ENCODE results near the gene WDR53.
"Not testable (repeated sequence)": the region's sequence is repeated elsewhere in the genome, so short reads cannot be mapped to it uniquely, and the experiment has no call there.

Gene WDR53

DNA sequence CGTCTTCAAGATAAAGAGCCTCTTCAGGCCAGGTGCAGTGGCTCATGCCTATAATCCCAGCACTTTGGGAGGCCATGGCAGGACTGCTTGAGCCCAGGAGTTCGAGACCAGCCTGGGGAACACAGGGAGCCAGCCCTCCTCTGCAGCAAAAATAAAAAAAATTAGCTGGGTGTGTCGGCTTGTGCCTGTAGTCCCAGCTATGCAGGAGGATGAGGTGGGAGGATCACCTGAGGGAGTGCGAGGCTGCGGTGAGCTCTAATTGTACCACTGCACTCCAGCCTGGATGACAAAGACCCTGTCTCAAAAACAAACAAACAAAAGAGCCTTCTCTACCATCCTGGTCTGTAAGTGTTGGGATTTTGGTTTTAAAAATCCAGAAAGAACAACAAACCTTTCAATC lies 11.1 kb downstream of the WDR53 start:
- Histone ChIP-seq H3K4me3 (ENCODE audit: low read length) (no peak overlapping the region), H3K4me1 (ENCODE audit: insufficient read depth, low read length) (no peaks in the 10 kb centered on the region), H3K27ac (ENCODE audit: low read depth, low read length) (no peak overlapping the region), H3K27me3 (ENCODE audit: insufficient read depth, low read length) (no peaks in the 10 kb centered on the region), H3K9ac (ENCODE audit: low read depth, low read length) (no peak overlapping the region), H3K9me3 (ENCODE audit: insufficient read depth, low read depth, low read length) (no peaks in the 10 kb centered on the region), H3K36me3 (ENCODE audit: insufficient read depth, low read length) (peaks cover 14% of the 10 kb centered on the region)
- 92% methylated on average over 5 of the region's 5 CpGs for WGBS

DNA sequence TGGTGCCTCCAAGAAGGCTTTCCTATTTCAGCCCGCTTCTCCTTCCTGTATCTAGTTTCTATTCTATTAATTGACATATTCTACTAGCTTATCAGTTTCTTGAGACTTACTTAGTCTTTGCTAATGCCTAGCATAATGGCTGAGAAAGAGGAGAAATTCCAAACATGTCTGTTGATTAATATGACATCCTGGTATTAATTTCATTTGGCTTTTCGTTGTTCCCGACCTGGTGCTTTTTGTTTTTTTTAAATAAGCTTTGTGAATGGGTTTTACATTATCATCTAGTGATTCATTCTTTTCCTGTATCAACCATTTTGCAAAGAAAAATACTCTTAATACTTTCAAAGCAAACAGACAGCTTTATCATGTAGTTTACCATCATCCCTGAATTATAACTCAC lies 13.1 kb downstream of the WDR53 start:
- Histone ChIP-seq H3K36me3 (ENCODE audit: insufficient read depth, low read length) (0 out of 2 replicates have a peak, but pooled peaks cover 5% of the 10 kb centered on the region), H3K27me3 (ENCODE audit: insufficient read depth, low read length) (no peaks in the 10 kb centered on the region), H3K9me3 (ENCODE audit: insufficient read depth, low read depth, low read length) (peaks cover 4% of the 10 kb centered on the region), H3K4me1 (ENCODE audit: insufficient read depth, low read length) (no peaks in the 10 kb centered on the region), H3K9ac (ENCODE audit: low read depth, low read length) (no peak overlapping the region), H3K27ac (ENCODE audit: low read depth, low read length) (no peak overlapping the region), H3K4me3 (ENCODE audit: low read length) (no peak overlapping the region)
- 100% methylated on average over 1 of the region's 3 CpGs for WGBS

DNA sequence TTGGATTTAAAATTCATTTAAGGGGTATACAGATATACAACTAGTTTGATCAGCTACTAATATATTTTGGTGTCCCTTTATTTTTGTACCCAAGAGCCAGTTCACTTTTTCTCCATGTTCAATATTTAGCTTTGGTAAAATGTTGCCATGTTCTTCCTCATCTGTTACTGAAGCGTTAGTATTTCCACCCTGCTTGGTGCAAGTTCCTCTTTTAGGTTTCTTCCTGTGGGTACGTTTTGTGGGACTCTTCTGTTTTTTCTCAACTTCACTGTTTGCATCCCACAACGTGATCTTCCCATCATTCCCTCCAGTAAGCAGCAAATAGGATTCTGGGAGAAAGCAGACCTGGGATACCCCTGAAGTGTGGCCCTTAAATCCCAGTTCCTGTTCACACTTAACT lies 14.1 kb downstream of the WDR53 start:
- no peak overlapping the region for H3K27ac ChIP-seq (ENCODE audit: low read depth, low read length)
- H3K36me3 ChIP-seq (ENCODE audit: insufficient read depth, low read length): 0 out of 2 replicates have a peak, but pooled peaks cover under 1% of the 10 kb centered on the region
- peaks cover 14% of the 10 kb centered on the region for H3K9me3 ChIP-seq (ENCODE audit: insufficient read depth, low read depth, low read length)
- H3K4me1 ChIP-seq (ENCODE audit: insufficient read depth, low read length): no peaks in the 10 kb centered on the region
- H3K9ac ChIP-seq (ENCODE audit: low read depth, low read length): no peak overlapping the region
- H3K27me3 ChIP-seq (ENCODE audit: insufficient read depth, low read length): no peaks in the 10 kb centered on the region
- WGBS: 99% methylated on average over 3 of the region's 3 CpGs
- no peak overlapping the region for H3K4me3 ChIP-seq (ENCODE audit: low read length)

DNA sequence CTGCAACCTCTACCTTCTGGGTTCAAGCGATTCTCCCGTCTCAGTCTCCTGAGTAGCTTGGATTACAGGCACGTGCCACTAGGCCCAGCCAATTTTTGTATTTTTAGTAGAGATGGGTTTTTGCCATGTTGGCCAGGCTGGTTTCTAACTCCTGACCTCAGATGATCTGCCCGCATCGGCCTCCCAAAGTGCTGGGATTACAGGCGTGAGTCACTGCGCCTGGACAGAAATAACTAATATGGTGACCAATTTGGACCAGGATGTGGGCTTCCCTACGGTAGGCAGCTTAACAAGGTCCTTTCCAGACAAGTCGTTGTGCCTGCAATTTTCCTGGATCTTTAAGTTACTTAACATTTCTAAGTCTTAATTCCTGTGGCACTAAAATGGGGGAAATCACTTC lies 14.8 kb downstream of the WDR53 start:
- 96% methylated on average over 9 of the region's 9 CpGs for WGBS
- Histone ChIP-seq H3K9me3 (ENCODE audit: insufficient read depth, low read depth, low read length) (peaks cover 14% of the 10 kb centered on the region), H3K4me3 (ENCODE audit: low read length) (no peak overlapping the region), H3K4me1 (ENCODE audit: insufficient read depth, low read length) (no peaks in the 10 kb centered on the region), H3K27me3 (ENCODE audit: insufficient read depth, low read length) (no peaks in the 10 kb centered on the region), H3K9ac (ENCODE audit: low read depth, low read length) (no peak overlapping the region), H3K27ac (ENCODE audit: low read depth, low read length) (no peak overlapping the region), H3K36me3 (ENCODE audit: insufficient read depth, low read length) (no peaks in the 10 kb centered on the region)

DNA sequence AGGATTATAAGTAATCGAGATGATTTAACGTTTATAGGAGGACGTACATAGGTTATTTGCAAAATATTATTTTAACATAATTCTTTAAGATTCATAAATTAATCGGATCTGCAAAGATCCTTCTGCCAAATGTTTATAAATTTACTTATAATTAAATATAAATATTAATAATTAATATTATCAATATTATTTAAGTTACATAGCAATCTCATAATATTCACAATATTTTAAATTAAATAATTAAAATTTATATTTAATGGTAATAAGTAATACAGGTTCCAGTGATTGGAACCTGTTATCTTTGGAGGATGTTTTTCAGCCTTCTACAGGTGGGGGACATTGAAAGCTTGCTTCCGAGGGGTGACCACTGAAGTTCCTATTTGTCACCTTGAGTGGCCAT lies 16.1 kb downstream of the WDR53 start:
- 95% methylated on average over 1 of the region's 5 CpGs for WGBS
- no peak overlapping the region for H3K4me3 ChIP-seq (ENCODE audit: low read length)
- H3K9me3 ChIP-seq (ENCODE audit: insufficient read depth, low read depth, low read length): peaks cover 14% of the 10 kb centered on the region
- H3K36me3 ChIP-seq (ENCODE audit: insufficient read depth, low read length): no peaks in the 10 kb centered on the region
- H3K4me1 ChIP-seq (ENCODE audit: insufficient read depth, low read length): no peaks in the 10 kb centered on the region
- H3K27me3 ChIP-seq (ENCODE audit: insufficient read depth, low read length): no peaks in the 10 kb centered on the region
- H3K27ac ChIP-seq (ENCODE audit: low read depth, low read length): no peak overlapping the region
- H3K9ac ChIP-seq (ENCODE audit: low read depth, low read length): no peak overlapping the region

DNA sequence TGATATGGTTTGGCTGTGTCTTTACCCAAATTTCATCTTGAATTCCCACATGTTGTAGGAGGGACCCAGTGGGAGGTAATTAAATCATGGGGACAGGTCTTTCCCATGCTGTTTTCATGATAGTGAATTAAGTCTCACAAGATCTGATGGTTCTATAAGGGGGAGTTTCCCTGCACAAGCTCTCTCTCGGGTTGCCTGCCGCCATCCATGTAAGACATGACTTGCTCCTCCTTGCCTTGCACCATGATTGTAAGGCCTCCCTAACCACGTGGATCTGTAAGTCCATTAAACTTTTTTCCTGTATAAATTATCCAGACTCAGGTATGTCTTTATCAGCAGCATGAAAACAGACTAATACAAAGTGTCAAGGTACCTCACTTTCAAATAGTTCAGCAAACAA lies 18.2 kb downstream of the WDR53 start:
- H3K9me3 ChIP-seq (ENCODE audit: insufficient read depth, low read depth, low read length): peaks cover 14% of the 10 kb centered on the region
- not testable (repeated sequence) for H3K9ac ChIP-seq (ENCODE audit: low read depth, low read length); H3K27ac ChIP-seq (ENCODE audit: low read depth, low read length); H3K36me3 ChIP-seq (ENCODE audit: insufficient read depth, low read length); H3K4me3 ChIP-seq (ENCODE audit: low read length); H3K27me3 ChIP-seq (ENCODE audit: insufficient read depth, low read length); H3K4me1 ChIP-seq (ENCODE audit: insufficient read depth, low read length)
- 92% methylated on average over 3 of the region's 3 CpGs for WGBS

DNA sequence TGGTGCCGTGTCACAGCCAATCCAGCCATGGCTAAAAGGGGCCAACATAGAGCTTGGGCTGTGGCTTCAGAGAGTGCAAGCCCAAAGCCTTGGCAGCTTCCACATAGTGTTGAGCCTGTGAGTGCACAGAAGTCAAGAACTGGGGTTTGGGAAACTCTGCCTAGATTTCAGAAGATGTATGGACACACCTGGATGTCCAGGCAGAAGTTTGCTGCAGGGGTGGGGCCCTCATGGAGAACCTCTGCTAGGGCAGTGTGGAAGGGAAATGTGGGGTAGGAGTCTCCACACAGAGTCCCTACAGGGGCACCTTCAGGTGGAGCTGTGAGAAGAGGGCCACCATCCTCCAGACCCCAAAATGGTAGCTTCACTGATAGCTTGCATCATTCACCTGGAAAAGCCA lies 19.0 kb downstream of the WDR53 start:
- WGBS: 95% methylated on average over 1 of the region's 1 CpG
- H3K9ac ChIP-seq (ENCODE audit: low read depth, low read length); H3K36me3 ChIP-seq (ENCODE audit: insufficient read depth, low read length); H3K27me3 ChIP-seq (ENCODE audit: insufficient read depth, low read length); H3K27ac ChIP-seq (ENCODE audit: low read depth, low read length); H3K4me1 ChIP-seq (ENCODE audit: insufficient read depth, low read length); H3K4me3 ChIP-seq (ENCODE audit: low read length): not testable (repeated sequence)
- H3K9me3 ChIP-seq (ENCODE audit: insufficient read depth, low read depth, low read length): peaks cover 14% of the 10 kb centered on the region

DNA sequence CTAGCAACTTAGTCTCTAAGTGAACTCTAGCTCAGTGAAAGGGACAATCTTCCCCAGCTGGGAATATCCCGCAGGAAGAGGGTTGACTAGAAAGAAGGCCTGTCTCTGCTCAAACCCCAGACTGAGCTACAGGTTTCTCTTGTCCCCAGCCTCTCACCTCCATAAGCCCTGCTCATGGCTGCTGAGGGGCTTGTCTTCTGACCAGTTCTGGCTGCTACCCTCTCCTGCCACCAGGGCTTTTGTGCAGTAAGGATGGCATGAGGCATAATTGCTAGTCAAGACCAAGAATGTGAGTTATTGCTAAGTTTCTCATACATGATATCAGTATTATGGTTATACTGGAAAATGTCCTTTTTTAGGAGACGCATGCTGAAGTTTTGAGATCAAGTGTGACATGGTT lies 21.3 kb downstream of the WDR53 start:
- H3K9ac ChIP-seq (ENCODE audit: low read depth, low read length): no peak overlapping the region
- peaks cover 16% of the 10 kb centered on the region for H3K9me3 ChIP-seq (ENCODE audit: insufficient read depth, low read depth, low read length)
- H3K27ac ChIP-seq (ENCODE audit: low read depth, low read length): no peak overlapping the region
- no peaks in the 10 kb centered on the region for H3K36me3 ChIP-seq (ENCODE audit: insufficient read depth, low read length)
- 94% methylated on average over 2 of the region's 2 CpGs for WGBS
- H3K4me3 ChIP-seq (ENCODE audit: low read length): no peak overlapping the region
- H3K4me1 ChIP-seq (ENCODE audit: insufficient read depth, low read length): no peaks in the 10 kb centered on the region
- H3K27me3 ChIP-seq (ENCODE audit: insufficient read depth, low read length): no peaks in the 10 kb centered on the region

DNA sequence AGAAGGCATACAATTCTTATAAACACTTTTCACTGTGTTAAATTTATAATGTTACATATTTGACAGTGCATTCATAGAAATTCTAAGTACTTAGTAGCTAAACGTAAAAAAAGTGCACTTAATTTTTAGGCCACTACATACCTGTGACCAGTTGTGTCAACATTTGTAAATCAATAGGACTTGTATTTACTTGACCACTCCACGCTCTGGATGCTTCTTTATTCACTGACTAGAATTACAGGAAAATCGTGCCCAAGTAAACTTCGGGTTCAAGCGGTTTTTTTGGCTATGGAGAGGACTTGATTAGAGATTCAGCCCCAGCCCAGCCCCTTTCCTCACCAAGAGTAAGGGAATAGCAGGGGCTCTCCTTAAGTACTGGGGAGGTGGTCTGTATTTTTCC lies 21.8 kb downstream of the WDR53 start:
- Histone ChIP-seq H3K4me1 (ENCODE audit: insufficient read depth, low read length) (no peaks in the 10 kb centered on the region), H3K27me3 (ENCODE audit: insufficient read depth, low read length) (no peaks in the 10 kb centered on the region), H3K27ac (ENCODE audit: low read depth, low read length) (no peak overlapping the region), H3K4me3 (ENCODE audit: low read length) (no peak overlapping the region), H3K36me3 (ENCODE audit: insufficient read depth, low read length) (no peaks in the 10 kb centered on the region), H3K9ac (ENCODE audit: low read depth, low read length) (no peak overlapping the region), H3K9me3 (ENCODE audit: insufficient read depth, low read depth, low read length) (peaks cover 16% of the 10 kb centered on the region)
- 94% methylated on average over 5 of the region's 5 CpGs for WGBS

DNA sequence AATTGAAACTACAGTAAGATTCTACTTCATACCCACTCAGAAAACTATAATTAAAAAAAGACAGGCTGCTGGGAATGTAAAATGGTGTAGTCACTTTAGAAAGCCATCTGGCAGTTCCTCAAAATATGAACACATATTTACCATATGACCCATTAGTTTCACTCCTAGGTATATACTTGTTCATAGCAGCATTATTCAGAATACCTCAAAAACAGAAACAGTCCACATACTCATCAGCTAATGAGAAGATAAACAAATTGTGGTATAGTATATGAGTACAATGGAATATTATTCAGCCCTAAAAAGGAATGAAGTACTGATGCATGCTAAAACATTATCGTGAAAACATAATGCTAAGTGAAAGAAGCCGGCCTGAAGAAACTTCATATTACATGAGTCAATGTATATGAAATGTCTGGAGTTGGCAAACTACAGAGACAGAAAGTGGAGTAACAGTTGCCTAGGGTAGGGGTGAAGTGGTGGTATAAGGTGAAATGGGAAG lies 23.8 kb downstream of the WDR53 start:
- Histone ChIP-seq H3K4me1 (ENCODE audit: insufficient read depth, low read length) (no peaks in the 10 kb centered on the region), H3K27ac (ENCODE audit: low read depth, low read length) (no peak overlapping the region), H3K4me3 (ENCODE audit: low read length) (no peak overlapping the region), H3K9me3 (ENCODE audit: insufficient read depth, low read depth, low read length) (peaks cover 4% of the 10 kb centered on the region; the same call in 1 of the 2 replicates), H3K9ac (ENCODE audit: low read depth, low read length) (no peak overlapping the region), H3K27me3 (ENCODE audit: insufficient read depth, low read length) (no peaks in the 10 kb centered on the region), H3K36me3 (ENCODE audit: insufficient read depth, low read length) (no peaks in the 10 kb centered on the region)
- WGBS: 99% methylated on average over 2 of the region's 2 CpGs

DNA sequence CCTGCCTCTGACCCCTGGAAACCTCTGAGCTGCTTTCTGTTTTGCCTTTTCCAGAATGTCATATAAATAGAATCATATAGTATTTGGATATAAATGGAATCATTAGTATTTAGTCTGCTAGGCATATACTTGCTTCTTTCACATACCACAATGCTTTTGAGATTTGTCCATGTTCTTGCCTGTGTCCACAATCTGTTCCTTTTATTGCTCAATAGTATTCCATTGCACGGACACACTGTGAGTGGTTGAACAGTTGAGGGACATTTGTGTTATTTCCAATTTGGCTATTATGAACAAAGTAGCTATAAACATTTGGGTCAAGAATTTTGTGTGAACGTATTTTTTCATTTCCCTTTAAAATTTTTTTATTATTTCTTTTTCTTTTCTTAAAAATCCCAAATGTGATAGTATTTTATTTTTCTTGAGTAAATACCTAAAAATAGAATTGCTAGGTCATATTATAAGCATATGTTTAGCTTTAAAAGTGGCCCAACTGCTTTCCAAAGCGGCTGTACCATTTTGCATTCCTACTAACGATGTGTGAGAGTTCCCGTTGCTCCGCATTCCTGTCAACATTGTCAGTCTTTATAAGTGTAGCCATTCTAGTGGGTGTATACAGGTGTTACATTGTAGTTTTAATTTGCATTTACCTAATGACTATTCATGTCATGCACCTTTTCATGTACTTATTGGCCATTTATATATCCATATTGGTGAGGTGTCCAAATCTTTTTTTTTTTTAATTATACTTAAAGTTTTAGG lies 26.5 kb downstream of the WDR53 start:
- WGBS: 96% methylated on average over 5 of the region's 6 CpGs

More for the DNA sequence above, 26.5 kb downstream of the WDR53 start:
- Histone ChIP-seq H3K9ac (ENCODE audit: low read depth, low read length) (no peak overlapping the region), H3K36me3 (ENCODE audit: insufficient read depth, low read length) (no peaks in the 10 kb centered on the region), H3K27me3 (ENCODE audit: insufficient read depth, low read length) (no peaks in the 10 kb centered on the region), H3K4me1 (ENCODE audit: insufficient read depth, low read length) (no peaks in the 10 kb centered on the region), H3K27ac (ENCODE audit: low read depth, low read length) (no peak overlapping the region), H3K4me3 (ENCODE audit: low read length) (no peak overlapping the region), H3K9me3 (ENCODE audit: insufficient read depth, low read depth, low read length) (0 out of 2 replicates have a peak, but pooled peaks cover 2% of the 10 kb centered on the region)
